HG02798 (cell line): ENCODE results near the gene XKR7.

Experiments used
- ATAC-seq: cut with Tn5 transposase; IDR thresholded peaks from one replicate; pipeline ENCODE4 v1.9.1; 2021; ENCODE audit warnings: mild to moderate bottlenecking; ENCODE audit not compliant: unreplicated experiment, poor library complexity

The XKR7 gene

DNA sequence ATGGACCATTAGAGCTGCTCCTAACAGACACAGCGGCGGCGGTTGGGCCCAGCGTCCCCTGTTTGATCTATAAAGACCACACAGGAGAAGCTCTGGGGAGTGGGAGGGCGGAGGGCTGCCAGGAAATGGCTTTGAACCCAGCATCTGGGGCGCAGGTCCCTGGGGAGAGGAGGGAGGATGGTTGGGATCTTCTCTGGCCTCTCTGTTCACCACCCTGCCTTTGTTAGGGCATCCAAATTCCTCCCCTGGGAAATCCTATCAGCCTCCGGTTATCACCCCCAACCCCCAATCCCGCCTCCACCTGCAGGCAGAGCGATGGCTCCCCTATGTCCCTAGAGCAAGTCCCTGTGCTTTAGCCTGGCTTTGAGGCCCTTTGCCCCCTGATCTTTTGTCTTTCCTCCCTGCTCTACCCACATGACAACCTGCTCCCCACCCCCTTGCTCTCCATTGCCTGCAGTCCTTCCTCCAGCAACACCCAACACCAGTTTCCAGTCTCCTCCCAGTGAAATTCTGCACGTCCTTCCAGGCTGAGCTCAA, 7.1 kb downstream of the XKR7 start:
- no peak for ATAC-seq

DNA sequence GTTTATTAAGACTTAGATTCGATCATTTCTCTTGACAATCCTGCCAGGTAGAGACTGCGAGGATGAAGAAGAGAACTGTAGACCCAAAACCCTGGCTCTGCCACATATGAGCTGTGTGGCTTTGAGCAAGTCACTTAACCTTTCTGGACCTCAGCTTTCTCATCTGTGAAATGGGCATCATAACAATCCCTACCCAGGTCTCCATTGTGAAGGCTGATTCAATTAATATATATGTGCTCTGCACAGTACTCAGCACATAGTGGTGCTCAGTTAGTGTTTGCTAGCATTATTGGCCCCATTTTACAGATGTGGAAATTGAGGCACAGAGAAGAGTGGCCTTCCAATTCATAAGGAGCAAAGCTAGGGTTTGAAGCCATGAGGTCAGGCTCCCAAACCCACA, 7.9 kb downstream of the XKR7 start:
- ATAC-seq, result no peak

DNA sequence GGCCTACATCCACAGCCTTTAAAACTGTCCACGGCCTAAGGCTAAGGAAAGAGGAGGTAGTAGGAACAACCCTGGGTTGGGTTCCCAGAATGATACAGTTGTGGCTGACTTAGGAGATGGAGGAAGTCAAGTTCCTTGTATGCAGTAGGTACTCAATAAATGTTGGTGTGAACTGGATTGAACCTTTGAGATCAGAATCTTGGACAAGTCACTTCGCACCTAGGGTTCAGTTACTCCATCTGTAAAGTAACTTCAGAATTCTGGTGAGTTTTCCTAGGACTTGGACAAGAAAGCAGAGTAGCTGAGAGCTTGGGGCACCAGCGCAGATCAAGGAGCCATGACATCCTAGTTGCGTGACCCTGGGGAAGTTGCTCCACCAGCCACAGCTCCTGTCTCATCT, 9.1 kb downstream of the XKR7 start:
- no peak for ATAC-seq

DNA sequence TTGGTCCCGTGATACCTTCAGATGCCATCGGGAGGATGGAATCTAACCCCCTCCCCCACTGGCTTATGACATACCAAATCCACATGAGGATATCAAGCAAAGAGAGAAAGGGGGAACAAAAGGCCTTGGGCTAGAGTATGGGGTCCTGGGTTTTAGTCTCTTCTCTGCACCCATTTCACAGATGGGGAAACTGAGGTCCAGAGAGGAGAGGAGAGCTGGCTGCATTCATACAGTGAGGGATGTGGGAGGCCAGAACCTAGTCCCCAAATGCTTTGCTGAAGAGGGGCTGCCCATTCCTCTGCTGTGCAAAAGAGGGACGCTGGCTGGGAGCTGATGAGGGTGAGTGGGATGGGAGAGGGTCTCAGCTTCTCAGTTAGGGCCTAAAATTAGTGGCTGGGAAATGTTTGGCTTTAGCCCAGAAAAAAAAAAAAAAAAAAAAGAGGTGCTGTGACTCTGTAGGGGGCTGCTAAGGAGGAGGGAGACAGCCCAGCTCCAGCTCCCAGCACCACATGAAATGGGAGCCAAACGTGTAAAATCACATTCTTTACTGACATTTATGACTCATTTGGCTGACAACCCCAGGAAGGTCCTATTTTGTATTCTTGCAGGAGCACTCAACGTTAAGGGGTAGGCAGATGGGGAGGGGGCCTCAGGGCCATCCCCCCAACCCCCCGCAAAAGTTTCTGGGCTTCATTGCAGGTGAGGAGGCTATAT, 11.9 kb downstream of the XKR7 start:
- no peak for ATAC-seq

DNA sequence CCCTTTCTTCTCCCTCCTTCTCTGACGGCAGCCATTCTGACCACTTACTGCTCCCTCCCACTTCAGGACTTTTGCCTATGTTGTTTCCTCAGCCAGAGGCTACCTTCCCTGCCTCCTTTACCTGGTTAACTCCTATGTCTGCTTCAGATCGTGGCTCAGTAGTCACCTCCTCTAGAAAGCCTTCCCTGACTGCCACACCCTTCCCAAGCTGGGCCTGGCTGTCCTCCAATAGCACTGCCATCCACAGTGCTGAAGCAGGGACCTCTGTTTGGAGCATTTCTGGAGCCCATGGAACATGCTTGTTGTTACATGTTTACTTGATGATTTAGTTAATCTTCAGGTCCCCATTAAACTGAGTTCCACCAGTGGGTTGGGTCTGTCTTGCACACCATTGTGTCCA, 13.8 kb downstream of the XKR7 start:
- no peak for ATAC-seq

DNA sequence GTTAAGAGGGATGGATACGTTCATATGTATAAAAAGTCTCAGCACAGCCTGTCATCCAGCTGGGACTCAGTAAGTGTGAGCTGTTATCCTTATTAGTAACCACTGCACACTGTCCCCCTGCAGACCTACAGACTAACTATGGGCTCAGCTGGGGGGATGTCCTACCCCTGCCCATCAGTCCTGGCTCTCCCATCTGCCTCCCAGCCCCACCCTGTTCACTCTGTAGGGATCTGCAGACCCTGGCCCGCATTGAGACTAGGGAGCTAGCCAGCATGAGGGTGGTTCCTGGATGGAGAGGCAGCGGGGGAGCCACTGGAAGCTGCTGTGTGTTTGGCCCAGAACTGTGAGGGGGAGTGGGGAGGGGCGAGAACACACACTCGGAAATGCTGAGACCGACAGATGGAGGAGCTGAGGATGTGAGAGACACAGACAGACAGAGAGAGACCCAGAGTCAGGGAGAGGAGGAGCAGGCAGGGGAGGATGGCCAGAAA, 17.1 kb downstream of the XKR7 start:
- no peak for ATAC-seq

DNA sequence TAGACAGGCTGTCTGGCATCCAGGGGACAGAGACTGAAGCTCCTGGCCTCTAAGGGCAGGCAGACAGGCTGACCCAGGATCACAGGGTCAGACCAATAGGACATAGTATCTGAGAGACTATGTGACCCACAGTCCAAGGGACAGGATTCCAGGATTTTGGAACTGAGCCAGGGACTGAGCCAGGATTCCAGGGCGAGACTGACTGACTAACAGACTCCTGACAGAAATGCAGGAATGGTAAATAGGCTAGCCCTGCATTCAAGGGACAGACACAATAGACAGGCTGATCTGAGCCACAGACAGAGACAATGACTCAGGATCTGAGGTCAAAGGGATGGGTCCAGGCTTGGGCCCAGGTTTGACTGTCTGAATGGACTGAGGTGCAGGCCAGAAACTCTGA, 19.8 kb downstream of the XKR7 start:
- ATAC-seq, result no peak

DNA sequence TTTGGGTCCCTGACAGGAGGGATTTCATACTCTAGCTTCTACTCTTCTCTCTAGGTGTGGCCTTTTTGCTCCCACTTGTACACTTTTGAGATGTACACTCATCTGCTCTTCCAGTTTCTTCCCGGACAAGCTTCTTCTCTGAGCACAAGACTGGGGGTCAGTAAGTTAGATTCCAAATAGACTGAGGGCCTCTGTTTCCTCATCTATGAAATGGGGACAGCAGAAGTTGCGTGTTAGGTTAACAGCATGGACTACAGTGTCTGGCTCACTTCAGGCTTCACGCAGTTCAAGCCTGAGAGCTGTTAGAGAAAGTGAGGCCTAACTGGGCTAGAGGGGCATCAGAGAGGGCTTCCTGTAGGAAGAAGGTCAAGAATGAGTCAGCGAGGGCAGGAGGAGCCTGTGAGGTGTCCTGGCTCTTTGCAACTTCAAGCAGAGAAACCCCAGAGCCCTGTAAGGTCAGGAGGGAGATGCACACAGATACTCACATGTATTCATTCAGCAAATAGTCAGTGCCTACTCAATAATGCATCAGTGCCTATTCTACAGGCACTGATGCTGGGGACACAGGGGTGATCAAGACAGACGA, 20.6 kb downstream of the XKR7 start:
- ATAC-seq, result no peak

DNA sequence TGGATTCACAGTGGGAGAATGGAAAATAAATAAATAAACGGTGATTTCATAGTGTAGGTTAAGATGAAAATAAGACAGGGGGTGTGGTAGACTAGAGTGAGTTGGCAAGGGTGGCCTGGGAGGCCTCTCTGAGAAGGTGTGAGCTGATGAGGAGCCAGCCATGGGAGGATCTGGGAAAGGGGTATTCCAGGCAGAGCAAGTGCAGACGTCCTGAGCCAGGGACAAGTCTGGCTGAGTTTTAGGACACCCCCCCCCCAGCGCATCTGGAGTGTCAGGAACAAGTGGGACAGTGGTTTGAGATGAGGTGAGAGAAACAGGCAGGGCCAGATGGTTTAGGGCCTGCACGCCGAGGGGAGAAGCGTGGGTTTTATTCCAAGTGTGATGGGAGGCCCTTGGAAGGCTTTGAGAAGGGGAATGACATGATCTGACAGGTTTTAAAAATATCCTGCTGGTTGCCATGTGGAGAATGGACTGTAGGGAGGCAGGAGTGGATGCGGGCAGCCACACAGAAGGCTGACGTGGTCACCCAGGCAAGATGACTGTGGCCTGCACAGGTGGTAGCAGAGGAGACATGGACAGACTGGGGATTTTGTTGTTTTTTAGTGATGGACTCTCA, 21.2 kb downstream of the XKR7 start:
- ATAC-seq, result no peak

DNA sequence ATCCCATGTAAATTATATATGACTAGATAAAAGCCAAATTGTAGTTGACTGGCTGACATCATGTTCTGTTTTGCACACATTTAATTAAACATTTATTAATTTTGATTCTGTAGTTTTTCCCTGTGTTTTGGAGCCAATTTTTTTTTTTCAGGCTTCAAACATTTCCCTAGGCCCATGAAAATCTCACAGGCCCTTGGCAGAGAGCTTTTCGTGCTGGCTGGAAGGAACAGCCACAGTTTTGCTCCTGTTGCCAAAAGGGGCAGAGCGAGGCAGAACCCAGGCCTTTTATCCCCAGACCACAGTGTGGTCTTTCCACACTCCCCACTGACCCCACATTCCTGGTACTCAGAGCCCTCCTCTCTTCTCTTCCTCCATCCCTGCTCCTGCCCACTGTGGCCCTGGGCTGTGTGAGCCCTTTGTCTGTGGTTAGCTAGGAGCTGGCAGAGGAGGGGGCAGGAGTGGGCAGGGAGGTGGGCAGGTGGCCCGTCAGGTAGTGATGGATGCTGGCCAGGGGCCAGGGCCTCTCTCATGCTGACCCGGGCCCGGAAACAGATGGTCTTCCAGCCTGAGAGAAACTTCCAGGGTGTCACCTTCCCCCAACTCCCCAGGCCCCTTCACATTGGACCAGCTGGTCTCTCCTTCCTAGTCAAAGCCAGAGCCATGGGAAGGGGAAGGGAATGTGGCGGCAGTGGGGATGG, 22.8 kb downstream of the XKR7 start:
- ATAC-seq, result no peak

DNA sequence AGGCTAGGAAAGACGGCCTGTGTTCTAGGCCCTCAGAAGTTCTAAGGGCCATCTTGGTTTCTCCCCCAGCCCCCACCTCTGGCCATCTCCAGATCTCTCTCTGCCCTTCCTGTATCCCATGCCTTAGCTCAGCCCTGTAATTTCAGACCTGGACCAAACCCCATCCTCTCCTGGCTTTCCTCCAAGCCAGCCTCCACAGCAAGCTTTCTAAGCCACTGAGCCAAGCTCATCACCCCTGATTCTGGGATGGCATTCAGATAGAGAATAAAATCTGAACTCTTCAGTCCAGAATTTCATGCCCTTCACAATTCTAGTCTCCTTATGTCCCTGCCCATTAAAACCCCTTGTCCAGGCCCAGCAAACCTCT, 23.4 kb downstream of the XKR7 start:
- ATAC-seq, result no peak

DNA sequence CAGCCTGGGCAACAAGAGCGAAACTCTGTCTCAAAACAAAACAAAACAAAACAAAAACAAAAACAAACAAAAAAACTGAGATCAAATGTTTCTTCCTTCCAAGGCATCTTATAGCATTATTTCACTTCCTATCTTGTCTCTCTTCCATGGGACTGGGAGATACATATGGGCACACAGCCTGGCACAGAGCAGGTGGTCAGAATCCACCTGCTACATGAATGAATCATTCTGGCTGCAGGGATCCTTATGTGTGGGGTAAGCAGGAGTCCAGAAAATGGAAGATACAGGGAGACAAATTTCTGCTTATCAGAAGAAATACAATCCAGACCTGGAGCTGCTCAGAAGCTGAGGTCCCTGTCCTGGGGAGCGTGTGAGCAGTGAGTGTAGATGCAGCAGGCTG, 24.1 kb downstream of the XKR7 start:
- no peak for ATAC-seq

DNA sequence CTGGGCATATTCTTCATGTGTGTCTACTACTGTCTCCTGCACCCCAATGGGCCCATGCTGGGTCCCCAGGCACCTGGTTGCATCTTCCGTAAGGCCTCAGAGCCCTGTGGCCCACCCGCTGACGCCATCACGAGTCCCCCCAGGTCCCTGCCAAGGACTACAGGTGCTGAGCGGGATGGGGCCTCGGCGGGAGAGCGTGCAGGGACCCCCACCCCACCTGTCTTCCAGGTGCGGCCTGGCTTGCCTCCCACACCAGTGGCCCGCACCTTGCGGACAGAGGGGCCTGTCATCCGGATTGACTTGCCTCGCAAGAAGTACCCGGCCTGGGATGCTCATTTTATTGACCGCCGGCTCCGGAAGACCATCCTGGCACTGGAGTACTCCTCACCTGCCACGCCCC, 29.0 kb downstream of the XKR7 start:
- no peak for ATAC-seq

DNA sequence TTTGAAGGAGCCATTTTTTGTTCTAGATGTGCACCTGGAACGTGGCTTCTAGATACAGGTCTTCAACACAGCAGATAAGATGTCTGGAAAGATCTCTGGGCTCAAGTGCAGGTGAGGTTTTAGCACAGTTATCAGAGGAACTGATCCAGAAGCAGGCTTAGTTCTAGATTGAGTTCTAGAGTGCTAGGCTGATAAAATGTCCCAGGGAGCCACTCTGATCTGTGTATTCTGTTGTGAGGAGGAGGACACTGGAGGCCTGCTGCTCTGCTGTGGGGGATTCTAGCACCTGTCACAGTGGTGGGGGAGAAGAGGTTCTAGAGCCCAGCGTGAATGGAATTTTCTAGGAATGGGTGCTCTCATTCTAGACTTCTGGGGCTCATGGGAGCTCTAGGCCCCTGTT, 30.3 kb downstream of the XKR7 start:
- ATAC-seq, result no peak

DNA sequence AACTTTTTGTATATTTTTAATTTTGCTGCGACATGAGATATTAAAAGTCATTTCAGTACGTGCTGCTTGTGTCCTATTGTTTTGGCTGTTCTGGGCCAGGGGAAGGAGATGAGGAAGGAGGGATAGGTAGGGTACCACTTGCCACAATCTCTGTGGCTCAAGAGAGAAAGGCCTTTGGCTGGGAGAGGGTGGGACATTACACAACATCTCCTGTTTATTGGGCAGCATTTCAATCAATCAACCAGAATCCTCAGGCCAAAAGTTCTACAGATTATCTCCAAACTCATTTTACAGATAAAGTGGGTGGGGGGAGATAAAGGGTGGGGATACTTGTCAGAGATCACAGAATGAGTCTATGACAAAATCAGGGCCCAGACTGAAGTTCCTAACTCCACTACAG, 35.4 kb downstream of the XKR7 start:
- ATAC-seq, result no peak

DNA sequence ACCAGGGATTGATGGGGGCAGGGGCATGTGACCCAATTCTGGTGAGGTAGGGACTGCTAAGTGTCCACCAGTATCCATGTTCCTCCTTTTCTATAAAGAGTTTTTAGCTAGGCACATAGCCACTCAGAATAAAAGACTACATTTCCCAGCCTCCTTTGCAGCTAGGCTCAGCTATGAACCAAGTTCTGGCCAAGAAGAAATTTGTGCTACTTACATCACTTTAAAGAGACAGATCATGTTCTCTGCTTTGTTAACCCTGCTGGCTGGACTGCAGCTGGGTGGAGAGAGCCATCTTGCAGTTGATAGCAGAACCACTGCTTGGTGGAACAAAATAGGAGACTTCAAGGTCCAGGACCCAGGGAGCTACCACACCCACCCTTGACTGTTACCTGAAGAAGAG, 37.0 kb downstream of the XKR7 start:
- no peak for ATAC-seq

DNA sequence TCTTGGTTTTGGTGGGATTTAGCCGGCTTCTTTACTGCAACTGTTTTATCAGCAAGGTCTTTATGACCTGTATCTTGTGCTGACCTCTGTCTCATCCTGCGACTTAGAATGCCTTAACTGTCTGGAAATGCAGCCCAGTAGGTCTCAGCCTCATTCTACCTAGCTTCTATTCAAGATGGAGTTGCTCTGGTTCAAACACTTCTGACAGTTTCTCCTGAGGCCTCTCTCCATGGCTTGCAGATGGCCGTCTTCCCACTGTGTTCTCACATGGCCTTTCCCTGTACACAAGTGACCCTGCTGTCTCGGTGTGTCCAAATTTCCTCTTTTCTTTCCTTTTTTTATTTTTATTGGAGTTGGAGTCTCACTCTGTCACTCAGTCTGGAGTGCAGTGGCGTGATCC, 38.1 kb downstream of the XKR7 start:
- ATAC-seq, result no peak

DNA sequence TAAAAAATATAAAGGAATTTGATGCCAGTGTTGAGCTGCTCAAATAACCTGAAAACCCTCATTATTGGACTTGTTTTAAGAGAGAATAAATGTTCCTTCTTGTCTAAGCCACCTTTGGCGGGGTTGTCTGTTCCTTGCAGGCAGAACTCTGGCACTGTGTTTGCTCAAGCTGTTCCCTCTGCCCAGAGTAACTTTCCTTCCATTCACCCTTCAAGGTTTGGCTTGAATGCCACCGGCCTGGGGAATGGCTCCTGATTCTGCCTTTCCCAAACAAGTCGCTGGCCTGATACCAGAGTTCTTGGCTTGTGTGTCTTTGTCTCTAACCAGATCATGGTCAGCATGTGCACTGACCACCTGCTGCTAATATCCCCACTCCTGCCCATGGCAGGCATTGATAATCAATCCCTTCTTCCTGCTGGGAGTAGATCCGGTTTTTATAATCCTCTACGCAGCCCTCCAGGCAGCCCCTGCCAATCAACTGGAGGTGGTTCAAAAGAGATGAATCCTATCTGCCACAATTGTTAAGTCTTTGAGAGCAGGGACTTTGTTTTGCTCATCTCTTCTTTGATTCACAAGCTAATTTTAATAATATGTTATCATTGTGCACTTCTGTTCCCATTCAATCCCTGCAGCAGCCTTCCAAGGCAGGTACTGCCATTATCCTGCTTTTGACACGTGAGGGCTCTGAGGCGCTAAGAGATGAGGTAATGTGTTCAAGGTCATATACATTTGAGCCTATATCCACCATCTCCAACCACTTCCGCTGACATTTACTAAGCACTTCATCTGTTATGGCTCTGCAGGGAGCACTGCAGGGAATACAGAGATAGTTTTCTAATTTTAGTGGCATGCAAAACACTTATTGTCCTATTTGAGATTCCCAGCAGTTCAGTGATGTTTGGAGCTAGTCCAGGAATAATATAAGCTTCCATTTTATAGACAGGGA, 39.2 kb downstream of the XKR7 start:
- no peak for ATAC-seq

DNA sequence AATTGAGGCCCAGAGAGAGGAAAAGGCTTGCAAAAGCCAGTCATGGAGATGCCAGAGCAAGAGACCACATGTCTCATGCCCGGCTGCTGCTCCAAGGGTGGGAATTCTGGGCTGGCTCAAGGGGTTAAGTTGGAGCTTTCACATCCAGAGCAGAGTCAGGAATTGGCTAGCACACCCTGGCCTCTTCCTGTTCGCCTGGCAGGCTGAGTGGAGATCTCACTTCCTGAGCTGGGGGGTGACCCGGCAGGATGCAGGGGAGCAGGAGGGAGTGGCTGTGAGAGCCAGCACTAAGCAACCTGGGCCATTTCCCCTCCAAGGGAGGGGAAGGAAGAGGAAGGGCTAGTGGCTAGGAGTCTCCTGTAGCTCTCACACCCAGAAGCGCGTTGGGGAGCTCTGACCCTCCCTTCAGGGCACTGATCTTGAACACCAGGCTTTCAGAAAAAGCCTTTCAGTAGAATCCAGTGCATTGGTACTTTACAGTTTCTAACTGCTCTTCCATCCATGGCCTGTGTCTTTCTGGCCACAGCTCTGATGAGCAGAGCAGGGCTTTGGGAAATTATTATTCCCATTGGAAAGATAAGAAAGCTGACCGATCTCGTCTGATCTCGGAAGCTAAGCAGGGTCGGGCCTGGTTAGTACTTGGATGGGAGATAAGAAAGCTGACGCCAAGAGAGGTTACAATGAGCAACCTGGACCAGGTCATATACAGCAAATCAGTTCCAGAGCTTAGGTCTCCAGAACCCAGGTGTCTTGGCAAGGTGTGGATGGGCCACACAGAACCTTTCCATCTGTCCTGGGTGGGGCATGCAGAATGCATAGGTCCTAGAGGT, 40.1 kb downstream of the XKR7 start:
- ATAC-seq, result no peak
